SK-N-MC (cell line): Measurements from ENCODE around the gene UNC13B.

Experiments used
- DNase-seq: peaks from one replicate; pipeline ENCODE4 v3.0.0-alpha.2; 2011; ENCODE audit warnings: low read depth, low spot score
- H3K27ac ChIP-seq: fragments of 200-600 bp; sonication (generic); 2 replicates; pipeline ENCODE4 v1.5.1; 2016; ENCODE audit warnings: mixed run types
- H3K36me3 ChIP-seq: fragments of 200-600 bp; sonication (generic); 2 replicates; pipeline ENCODE4 v1.6.1; 2017; ENCODE audit warnings: antibody characterized with exemption, low read length, mixed read lengths; ENCODE audit not compliant: insufficient read depth
- H3K4me3 ChIP-seq: fragments of 200-600 bp; sonication (generic); 2 replicates; pipeline ENCODE4 v1.5.1; 2016
- H3K9ac ChIP-seq: fragments of 200-600 bp; sonication (generic); 2 replicates; pipeline ENCODE4 v1.8.0; 2017; ENCODE audit warnings: mixed run types, mixed read lengths; ENCODE audit not compliant: insufficient read length
- H3K9me3 ChIP-seq: fragments of 200-600 bp; sonication (generic); 2 replicates; pipeline ENCODE4 v1.6.1; 2017; ENCODE audit warnings: low read depth, mild to moderate bottlenecking, antibody characterized with exemption, low read length, moderate library complexity, mixed read lengths
- EZH2 ChIP-seq: fragments of 200-600 bp; sonication (generic); IDR thresholded peaks from one replicate; pipeline ENCODE4 v1.6.1; 2017; ENCODE audit warnings: antibody characterized with exemption
- FOXP2 ChIP-seq: optimal IDR thresholded peaks from 2 replicates; pipeline ENCODE3; 2011; ENCODE audit warnings: mild to moderate bottlenecking, moderate library complexity; ENCODE audit not compliant: insufficient read depth; ENCODE audit errors: extremely low read length, control extremely low read depth
- POLR2AphosphoS5 ChIP-seq: IDR thresholded peaks from 2 replicates; pipeline ENCODE4 v1.6.1; 2012; ENCODE audit warnings: mild to moderate bottlenecking, low read depth, low read length, borderline replicate concordance

The UNC13B gene

GRCh38 chr9:35436933-35437332 lies 275.1 kb downstream of the UNC13B start:
- no peak overlapping the region for H3K4me3 ChIP-seq
- no peak for DNase-seq
- H3K36me3 ChIP-seq, result no peaks in the 10 kb centered on the region
- H3K27ac ChIP-seq, result no peak overlapping the region
- no peaks in the 10 kb centered on the region for H3K9me3 ChIP-seq
- no peak overlapping the region for H3K9ac ChIP-seq
- TF ChIP-seq POLR2AphosphoS5, result no peak
- no peak for TF ChIP-seq FOXP2
- no peak for TF ChIP-seq EZH2

- Histone ChIP-seq H3K27ac (no peak overlapping the region), H3K36me3 (no peaks in the 10 kb centered on the region), H3K9ac (no peak overlapping the region), H3K4me3 (no peak overlapping the region), H3K9me3 (no peaks in the 10 kb centered on the region)
- no peak for TF ChIP-seq FOXP2
- no peak for TF ChIP-seq POLR2AphosphoS5
- TF ChIP-seq EZH2, result no peak
- no peak for DNase-seq
Observed at GRCh38 chr9:35446012-35446411, 284.2 kb downstream of the UNC13B start.

GRCh38 chr9:35448496-35448895 lies 286.7 kb downstream of the UNC13B start:
- no peak overlapping the region for H3K4me3 ChIP-seq
- H3K27ac ChIP-seq, result no peak overlapping the region
- no peak for DNase-seq
- no peaks in the 10 kb centered on the region for H3K36me3 ChIP-seq
- H3K9me3 ChIP-seq, result no peaks in the 10 kb centered on the region
- TF ChIP-seq POLR2AphosphoS5 (no peak), FOXP2 (no peak), EZH2 (no peak)
- no peak overlapping the region for H3K9ac ChIP-seq

- H3K9ac ChIP-seq, result no peak overlapping the region
- no peak for TF ChIP-seq FOXP2
- TF ChIP-seq POLR2AphosphoS5, result no peak
- TF ChIP-seq EZH2, result no peak
- H3K27ac ChIP-seq, result no peak overlapping the region
- H3K36me3 ChIP-seq, result no peaks in the 10 kb centered on the region
- no peaks in the 10 kb centered on the region for H3K9me3 ChIP-seq
- H3K4me3 ChIP-seq, result no peak overlapping the region
- no peak for DNase-seq
Observed at GRCh38 chr9:35452481-35452880, 290.7 kb downstream of the UNC13B start.

- no peak overlapping the region for H3K9ac ChIP-seq
- no peak overlapping the region for H3K4me3 ChIP-seq
- H3K9me3 ChIP-seq, result no peaks in the 10 kb centered on the region
- H3K36me3 ChIP-seq, result no peaks in the 10 kb centered on the region
- no peak for DNase-seq
- H3K27ac ChIP-seq, result no peak overlapping the region
- no peak for TF ChIP-seq POLR2AphosphoS5
- TF ChIP-seq FOXP2, result no peak
- no peak for TF ChIP-seq EZH2
Observed at GRCh38 chr9:35453786-35454185, 292.0 kb downstream of the UNC13B start.
